ENCODE results near the gene ATP2A3.

DNA sequence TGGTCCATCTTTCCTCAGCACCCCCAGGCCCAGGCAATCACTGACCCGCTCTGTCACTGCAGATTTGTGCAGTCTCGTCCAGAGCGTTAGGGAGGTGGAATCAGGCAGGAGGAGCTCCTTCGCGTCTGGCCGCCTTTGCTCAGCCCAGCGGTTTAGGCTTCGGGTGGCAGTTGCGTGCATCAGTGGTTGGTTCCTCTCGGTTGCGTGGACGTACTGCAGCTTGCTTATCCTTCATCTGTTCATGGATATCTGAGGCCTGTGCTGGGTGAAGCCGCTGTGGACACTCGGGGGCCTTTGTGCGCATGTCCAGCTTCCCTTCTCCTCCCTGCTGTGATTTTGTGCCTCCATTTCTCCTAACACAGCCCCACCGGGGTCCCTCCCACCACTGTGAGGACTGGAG, 43.2 kb downstream of the ATP2A3 start:
- no peak for TF ChIP-seq EZH2 (IDR thresholded peaks at IDR 0.05; ENCODE audit: insufficient read depth, low read length)
- TF ChIP-seq, protein P1, sequence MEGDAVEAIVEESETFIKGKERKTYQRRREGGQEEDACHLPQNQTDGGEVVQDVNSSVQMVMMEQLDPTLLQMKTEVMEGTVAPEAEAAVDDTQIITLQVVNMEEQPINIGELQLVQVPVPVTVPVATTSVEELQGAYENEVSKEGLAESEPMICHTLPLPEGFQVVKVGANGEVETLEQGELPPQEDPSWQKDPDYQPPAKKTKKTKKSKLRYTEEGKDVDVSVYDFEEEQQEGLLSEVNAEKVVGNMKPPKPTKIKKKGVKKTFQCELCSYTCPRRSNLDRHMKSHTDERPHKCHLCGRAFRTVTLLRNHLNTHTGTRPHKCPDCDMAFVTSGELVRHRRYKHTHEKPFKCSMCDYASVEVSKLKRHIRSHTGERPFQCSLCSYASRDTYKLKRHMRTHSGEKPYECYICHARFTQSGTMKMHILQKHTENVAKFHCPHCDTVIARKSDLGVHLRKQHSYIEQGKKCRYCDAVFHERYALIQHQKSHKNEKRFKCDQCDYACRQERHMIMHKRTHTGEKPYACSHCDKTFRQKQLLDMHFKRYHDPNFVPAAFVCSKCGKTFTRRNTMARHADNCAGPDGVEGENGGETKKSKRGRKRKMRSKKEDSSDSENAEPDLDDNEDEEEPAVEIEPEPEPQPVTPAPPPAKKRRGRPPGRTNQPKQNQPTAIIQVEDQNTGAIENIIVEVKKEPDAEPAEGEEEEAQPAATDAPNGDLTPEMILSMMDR (IDR thresholded peaks at IDR 0.05; ENCODE audit: insufficient read depth, low read depth, low read length) = no peak

All from astrocyte (in vitro differentiated cells and primary cell).